HG03025 (cell line): ENCODE results near the gene GK.
"Not testable (repeated sequence)": the region's sequence is repeated elsewhere in the genome, so short reads cannot be mapped to it uniquely, and the experiment has no call there.

ENCODE experiments used
- ATAC-seq: cut with Tn5 transposase; IDR thresholded peaks from one replicate; pipeline ENCODE4 v1.9.1; 2021; ENCODE audit warnings: mild to moderate bottlenecking, moderate library complexity; ENCODE audit not compliant: unreplicated experiment, low FRiP score

GK gene

DNA sequence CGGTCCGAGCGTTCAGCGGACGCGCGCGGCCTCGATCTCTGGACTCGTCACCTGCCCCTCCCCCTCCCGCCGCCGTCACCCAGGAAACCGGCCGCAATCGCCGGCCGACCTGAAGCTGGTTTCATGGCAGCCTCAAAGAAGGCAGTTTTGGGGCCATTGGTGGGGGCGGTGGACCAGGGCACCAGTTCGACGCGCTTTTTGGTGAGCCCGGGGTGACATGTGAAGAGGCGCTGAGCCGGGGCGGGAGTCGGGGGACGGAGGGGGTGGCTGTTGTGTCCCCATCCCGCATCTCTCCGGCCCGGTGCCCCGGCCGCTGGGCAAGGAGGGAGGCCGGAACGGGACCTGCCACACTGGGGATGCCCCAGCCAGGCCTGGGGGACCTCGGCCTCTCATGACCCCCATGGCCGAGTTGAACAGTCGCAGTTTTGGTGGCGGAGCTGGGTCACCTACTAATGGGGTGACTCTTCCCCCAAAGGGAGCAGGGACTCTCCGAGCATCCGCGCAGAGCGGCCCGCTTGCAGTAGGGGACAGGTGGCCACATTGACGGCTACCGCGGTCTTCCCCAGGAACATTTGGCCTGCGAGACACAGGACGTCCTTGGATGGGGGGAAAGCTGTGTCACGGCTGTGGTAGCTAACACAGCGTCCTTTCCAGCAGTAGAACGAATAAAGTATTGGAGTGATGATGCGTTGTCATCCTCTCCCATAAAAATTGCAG is at the start of gene GK:
Gene GK, plus strand, starts transcription at position 9 of the 717 bp plus-strand sequence. Its CDS starts 115 bp downstream, at position 124.
- peak; percentile 10 for ATAC-seq

DNA sequence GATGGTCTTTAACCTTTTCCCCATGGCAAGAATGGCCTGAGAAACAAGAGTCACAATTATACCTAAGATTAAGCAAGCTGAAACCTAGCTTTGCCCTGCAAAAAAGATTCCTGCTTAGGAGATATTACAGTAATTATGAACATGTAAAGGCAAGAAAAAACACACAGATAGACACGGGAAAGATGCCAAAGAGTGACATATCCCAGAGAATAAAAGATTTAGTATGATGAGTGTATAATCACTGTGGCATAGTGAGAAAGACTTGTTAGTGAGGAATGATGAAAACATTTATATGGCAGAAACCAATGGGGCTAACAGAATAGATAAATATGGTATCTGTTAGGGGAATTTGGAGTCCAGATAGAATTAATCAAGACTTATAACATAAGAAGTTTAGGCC is 46.1 kb upstream of the GK start:
- ATAC-seq = no peak

DNA sequence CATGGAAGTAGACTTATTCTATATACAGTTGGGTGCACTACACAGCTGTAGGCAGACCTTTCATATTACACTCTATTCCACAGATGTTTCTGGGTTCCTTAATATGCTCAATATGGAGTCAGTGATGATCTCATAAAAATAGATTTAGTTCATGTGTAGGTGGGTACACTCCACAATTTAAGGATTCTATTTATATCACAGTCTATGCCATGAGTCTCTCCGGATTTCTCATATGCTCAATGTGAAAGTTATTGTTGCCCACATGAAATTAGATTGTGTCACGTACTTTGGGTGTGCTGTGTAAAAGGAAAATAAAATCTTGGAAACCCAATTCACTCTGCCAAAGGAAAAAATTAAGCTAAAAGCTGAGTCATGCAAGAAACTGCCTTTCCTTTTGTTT is 43.2 kb upstream of the GK start:
- no peak for ATAC-seq

DNA sequence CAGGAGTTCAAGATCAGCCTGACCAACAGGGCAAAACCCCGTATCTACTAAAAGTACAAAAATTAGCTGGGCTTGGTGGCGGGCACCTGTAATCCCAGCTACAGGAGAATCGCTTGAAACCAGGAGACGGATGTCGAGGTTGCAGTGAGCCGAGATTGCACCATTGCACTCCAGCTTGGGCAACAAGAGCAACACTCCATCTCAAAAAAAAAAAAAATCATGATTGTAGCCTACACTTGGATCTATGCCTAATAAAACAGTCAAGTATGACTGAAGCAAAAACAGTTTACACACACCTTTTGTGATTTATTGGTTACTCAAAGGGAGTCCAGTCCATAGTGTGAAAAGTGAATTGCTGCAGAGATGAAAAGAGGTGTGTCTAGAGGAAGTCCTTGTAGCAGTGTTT is 41.0 kb upstream of the GK start:
- ATAC-seq = no peak

DNA sequence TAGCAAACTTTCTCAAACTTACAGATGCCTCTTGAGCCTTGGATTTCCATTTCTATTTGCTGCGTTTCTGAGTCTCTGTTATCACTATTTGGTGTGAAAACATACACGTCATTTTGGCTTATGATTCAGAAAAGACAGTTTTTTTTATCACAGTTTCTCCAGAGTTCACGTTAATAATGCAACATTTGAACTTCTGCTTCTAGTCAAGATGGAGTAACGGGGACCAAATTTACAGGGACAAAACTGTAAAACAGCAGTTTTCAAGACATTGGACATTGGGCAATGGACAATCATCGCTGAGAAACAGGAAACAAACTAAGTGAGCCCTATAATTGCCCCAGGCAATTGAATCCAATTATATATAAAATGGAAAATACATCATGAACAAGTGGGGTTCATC is 39.5 kb upstream of the GK start:
- no peak for ATAC-seq

DNA sequence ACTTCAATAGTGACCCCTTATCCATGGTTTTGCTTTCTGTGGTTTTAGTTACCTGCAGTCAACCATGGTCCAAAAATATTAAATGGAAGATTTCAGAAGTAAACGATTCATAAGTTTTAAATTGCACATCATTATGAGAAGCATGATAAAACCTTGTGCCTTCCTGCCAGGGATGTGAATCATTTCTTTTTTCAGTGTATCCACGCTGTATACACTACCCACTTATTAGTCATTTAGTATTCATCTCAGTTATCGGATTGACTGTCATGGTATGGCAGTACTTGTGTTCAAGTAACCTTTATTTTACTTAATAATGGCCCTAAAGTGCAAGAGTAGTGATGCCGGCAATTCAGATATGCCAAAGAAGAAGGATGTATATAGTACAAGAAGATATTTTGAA is 38.0 kb upstream of the GK start:
- no peak for ATAC-seq

DNA sequence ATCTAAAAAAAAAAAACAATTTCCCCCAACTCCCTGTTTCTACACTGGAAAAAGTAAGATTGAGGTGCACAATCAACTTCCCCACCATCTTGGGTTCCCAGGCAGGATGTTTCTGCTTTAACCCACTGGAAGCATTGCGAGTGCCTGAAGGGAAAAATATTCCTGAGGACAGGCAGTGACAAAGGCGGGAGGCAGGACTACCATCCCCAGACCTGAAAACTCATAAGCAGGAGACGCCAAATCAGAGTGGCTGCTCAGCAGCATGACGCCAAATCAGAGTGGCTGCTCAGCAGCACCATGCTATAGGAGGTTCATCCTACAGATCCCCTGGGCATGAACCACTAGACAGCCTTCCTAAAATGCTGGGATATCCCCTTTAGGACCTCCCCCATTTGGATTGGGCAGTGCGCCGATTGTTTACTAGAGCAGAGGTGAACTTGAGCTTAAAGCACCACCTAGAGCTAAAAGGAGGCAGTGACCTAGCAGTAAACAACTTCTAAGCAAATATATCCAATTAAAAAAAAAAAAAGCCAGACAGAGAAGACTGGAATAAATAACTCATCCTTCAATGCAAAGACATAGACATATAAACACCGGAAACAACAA is 35.0 kb upstream of the GK start:
- no peak for ATAC-seq

DNA sequence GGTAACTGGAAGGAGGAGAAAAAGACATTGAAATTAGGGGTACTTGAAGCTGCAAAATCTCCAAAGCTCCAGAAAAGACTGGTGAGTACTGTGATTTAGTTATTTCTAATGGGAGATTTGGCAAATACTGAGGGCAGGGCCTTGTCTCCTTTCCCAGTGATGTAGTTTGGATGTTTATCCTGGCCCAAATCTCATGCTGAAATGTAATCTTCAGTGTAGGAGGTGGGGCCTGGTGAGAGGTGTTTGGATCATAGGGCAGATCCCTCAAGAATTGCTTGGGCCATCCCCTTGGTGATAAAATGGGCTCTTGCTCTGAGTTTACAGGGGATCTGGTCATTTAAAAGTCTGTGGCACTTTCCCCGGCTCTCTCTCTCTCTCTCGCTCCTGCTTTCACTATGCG is 33.1 kb upstream of the GK start:
- no peak for ATAC-seq

DNA sequence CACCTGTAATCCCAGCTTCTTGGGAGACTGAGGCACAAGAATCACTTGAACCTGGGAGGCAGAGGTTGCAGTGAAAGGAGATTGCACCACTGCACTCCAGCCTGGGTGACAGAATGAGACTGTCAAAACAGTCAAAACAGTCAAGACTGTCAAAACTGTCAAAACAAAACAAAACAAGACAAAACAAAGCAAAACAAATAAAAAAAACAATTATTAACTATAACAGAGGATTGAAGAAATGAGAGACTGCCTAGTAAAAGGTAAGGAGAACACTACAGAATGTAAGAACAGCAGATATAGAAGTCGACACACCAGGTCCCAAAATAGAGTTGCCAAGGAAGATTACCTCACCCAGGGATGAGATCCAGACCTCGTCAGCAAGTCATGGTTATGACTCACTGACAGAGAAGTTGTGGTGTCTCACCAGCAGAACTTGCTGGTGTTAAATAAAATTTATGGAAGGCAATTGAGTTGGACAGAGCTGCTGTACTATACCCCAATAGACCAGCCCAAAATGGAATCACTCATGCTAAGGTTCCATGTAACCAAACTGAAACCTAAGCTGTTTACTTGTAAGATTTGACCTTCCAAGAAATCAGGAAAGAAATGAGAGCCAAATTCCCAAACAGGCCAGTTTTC is 32.1 kb upstream of the GK start:
- ATAC-seq = no peak

DNA sequence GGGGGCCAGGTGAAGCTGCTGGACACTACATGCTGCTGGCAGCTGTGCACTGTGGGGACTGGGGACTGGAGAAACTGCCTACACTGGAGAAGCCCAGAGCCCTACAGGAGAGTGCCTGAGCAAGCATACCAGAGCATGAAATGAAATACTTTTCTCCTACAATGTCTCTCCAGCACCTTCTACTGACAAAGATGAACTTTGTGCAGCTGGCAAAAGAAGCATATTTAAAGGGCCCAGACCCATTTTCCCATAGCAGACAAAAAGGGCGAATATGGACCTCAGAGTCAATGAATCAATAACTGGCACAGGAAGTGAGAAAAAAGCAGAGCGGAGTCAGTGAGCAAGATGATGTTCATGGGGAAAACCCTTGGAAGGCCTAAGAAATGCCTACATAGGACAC is 30.9 kb upstream of the GK start:
- ATAC-seq = no peak

DNA sequence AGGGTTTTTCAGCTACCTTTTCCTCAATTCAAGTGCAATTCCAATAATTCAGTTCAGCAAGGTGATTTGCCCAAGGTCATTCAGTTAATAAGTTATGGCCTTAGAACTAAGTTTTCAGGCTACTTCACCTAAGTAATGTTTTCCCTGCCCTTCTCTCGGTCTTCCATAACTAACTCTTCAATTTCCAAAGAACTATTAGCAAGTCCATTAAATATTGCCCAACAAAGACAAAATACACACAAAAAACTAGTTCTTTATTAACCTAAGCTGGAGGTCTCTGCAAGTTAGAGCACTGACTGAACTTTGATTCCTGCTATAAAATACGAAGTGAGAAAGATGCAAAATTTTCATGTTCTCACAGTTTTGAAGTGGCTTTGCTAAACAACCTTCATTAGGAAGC is 26.8 kb upstream of the GK start:
- no peak for ATAC-seq

DNA sequence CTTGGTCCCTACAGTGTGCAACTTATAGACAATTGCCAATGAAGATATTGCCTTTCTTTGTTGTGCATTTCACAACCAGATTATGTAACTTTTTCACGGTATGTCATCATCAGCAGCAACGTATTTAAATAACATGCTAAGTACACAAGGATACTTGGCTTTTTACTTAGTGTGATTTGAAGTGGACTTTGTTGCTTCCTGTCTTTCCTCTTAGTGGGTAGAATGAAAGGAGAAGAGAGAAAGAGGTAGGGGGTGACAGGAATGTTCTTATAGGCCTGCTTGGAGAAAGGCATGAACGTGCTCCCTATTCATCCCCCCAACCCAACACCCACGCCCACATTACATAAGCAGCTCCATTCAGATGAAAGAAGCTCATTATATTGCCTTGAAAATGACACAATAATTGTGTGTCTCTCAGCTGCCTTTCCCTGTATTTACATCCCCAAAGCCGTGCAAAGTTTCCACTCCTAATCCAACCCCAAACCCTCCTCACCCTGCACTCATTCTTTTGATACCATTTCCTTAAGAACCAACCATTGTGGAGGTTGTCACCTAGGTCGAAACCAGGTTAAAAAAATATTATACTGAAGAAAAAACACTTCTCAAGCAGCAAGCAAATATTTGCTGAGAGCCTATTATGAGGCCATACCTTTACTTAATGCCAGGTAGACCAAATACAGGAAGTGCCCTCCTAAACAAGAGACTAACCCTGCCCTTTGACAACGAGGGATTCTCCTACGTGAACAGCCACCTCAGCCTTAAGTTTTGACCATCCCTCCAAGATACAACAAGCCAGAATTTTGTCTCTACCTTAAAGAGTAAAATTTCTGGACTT is 25.2 kb upstream of the GK start:
- ATAC-seq = no peak

DNA sequence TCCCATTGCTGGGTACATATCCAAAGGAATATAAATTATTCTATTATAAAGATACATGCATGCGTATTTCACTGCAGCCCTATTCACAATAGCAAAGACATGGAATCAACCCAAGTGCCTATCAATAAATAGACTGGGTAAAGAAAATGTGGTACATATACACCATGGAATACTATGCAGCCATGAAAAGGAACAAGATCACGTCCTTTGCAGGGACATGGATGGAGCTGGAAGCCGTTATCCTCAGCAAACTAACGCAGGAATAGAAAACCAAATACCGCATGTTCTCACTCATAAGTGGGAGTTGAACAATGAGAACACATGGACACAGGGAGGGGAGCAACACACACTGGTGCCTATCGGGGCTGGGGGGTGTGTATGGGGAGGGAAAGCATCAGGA is 19.2 kb upstream of the GK start:
- not testable (repeated sequence) for ATAC-seq

DNA sequence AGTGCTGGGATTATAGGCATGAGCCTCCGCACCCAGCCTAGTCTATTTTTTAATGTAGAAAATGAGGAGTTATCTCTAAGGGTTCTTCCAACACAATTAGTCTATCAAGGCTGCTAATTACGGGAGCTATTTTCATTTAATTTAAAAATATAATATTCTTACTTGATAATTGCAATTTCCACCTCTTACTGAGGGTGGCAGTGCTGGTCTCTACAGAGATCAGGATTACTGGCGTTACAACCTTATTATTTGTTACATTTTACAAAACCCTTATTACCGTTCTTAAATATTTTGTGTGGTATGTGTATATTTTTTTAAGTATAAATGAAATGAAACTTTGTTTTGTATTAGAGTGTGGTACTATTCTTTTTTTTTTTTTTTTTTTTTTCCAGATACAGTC is 17.6 kb upstream of the GK start:
- no peak for ATAC-seq

DNA sequence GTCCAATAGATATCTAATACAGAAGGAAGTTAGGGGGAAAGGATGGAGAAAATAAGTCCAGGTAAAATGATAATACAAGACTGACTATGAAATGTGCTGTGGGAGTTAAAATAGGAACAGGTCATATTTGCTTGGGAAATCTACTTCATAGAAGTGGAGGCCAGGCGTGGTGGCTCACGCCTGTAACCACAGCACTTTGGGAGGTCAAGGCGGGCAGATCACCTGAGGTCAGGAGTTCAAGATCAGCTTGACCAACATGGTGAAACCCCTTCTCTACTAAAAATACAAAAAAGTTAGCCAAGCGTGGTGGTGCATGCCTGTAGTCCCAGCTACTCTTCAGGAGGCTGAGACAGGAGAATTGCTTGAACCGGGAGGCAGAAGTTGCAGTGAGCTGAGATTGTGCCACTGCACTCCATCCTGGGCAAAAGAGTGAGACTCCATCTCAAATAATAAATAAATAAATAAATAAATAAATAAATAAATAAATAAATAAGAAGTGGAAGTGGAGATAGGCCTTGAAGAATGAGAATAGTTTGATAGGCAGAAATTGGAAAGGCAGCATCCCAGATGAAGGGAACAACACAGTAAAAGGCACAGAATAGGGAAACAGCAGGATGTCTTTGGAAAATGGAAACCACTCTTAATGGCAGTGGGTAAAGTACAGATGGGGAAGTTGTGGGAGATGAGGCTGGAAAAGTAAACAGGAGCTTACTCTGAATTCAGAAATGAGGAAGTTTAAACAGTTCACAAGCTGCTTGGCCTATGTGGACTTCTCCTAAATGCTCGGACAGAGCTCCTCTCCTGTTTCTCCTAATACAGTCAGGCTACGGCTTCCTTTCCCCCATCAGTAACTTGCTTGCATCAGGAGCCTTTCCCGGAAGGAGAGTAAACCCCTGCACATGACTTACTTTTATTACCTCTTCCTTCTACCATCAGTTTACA is 15.1 kb upstream of the GK start:
- no peak for ATAC-seq

DNA sequence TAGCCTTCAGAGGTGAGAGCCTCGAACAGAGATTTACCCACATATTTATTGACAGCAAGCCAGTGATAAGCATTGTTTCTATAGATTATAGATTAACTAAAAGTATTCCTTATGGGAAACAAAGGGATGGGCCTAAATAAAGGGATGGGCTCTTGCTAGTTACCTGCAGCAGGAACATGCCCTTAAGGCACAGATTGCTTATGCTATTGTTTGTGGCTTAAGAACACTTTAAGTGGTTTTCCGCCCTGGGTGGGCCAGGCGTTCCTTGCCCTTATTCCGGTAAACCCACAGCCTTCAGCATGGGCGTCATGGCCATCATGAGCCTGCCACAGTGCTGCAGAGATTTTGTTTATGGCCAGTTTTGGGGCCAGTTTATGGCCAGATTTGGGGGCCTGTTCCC is 13.5 kb upstream of the GK start:
- ATAC-seq = not testable (repeated sequence)

DNA sequence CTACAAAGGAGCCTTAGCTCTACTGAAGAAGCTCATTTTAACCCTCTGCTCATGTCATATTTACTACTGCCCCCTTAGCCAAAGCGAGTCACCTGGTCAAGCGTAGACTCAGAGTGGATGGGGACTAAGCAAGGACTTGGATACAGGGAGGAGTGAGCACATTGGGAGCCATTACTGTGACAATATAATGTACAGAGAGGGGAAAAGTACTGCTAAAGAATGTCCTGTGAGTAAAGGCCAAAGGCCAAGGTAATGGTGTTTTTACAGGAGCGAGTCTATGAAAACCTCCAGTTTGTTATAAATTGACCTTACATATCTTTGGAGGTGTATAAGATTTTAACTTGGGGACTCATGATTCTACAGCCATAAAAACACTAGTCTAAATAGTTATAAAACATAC is 10.6 kb upstream of the GK start:
- ATAC-seq = no peak

DNA sequence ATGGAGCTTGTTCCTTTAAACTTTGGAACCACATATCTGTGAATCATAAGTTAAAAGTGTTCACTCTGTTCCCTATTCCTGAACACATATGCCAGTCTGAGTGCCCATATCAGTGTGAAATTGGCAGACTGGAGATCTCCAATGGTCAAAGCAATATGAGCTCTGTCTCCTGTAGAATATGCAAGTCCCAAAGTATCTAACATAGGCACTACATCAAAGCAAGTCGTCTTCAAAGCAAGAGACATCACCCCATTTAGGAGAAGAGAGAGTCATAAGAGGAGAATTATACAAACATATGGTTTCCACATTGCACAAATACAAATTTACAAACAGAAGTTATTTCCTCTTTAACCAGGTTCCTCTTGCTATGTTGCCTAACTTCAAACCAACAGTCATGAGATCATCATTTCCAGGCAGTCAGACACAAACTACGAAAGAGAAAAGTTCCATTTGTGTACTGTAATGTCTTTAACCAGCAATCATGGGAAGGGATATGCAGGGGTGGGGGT is 9.9 kb upstream of the GK start:
- ATAC-seq = no peak

DNA sequence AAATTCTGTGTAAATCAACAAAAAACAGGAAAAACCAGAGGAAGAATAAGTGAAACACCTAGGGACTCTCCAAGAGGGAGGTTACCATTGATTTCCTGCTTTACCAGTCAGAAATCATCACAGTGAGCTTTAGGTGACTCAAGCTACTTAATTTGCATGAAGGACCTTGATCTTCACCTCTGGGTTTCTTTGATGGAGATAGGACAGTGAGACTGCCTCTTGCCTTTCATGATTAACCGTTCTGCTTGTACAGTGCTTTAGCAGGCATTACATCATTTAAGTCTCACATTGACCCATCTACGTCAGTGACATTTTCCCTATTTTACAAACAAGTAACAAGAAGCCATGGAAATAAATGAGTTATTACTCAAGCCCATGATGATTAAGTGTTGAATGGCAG is 3.4 kb upstream of the GK start:
- no peak for ATAC-seq
